Left lung (tissue), 10 donors: ENCODE results near the gene SDSL. TPM values are rescaled to one million over a fixed set of nuclear protein-coding genes. Genes with fewer than 3 reads are reported as not detected.

Experiments used
- ATAC-seq: fragments of 200-7000 bp; cut with Tn5 transposase; one replicate; pipeline ENCODE4 v1.9.1; 2020; ENCODE audit warnings: moderate library complexity
- DNase-seq, 4 donors: peaks; one replicate each; pipeline ENCODE4 v3.0.0-alpha.2; 2013 to 2020
- H3K27ac ChIP-seq, 2 donors: fragments of 200-600 bp; sonication (generic) in 1 of 2; one replicate each; pipeline versions ENCODE4 v1.5.0 to v1.8.0; 2020 to 2021
- H3K27me3 ChIP-seq, 2 donors: fragments of 200-600 bp; sonication (generic) in 1 of 2; one replicate each; pipeline versions ENCODE4 v1.5.0 to v1.8.0; 2020 to 2021
- H3K36me3 ChIP-seq, 2 donors: fragments of 200-600 bp; sonication (generic) in 1 of 2; one replicate each; pipeline versions ENCODE4 v1.5.0 to v1.8.0; 2020 to 2021
- H3K4me1 ChIP-seq, 2 donors: fragments of 200-600 bp; one replicate each; pipeline ENCODE4 v1.8.0; 2021
- H3K4me3 ChIP-seq, 2 donors: fragments of 200-600 bp; sonication (generic) in 1 of 2; one replicate each; pipeline versions ENCODE4 v1.5.0 to v1.8.0; 2020 to 2021; ENCODE audit warnings: mild to moderate bottlenecking in 1 of 2
- H3K9me3 ChIP-seq, 2 donors: fragments of 200-600 bp; sonication (generic) in 1 of 2; one replicate each; pipeline versions ENCODE4 v1.5.0 to v1.8.0; 2020 to 2021
- intact Hi-C, 2 donors: fragments of 100-400 bp; cut with DNase I; formaldehyde crosslinking; loops; one replicate each; pipeline versions ENCODE4 v1.11.2 to v1.14.2; 2022
- polyA plus RNA-seq, 6 donors: library from polyadenylated mRNA; unstranded; fragments of 120-200 nt; gene quantifications; one replicate each; pipeline ENCODE4 v1.2.1, GENCODE V29; 2013; ENCODE audit not compliant: insufficient read length in 6 of 6
- total RNA-seq, 2 donors: library from RNA; stranded (reverse); fragmentation: NEBNext Ultra II Directional; extraction: Animal tissue kit (Norgen Biotek cat#: 25700); gene quantifications; one replicate each; pipeline ENCODE4 v1.2.1, GENCODE V29; 2021
- TF ChIP-seq, protein P1 (sequence below), 2 donors: fragments of 200-600 bp; sonication (generic) in 1 of 2; IDR thresholded peaks; one replicate each; pipeline versions ENCODE4 v1.5.0 to v1.8.0; 2021; ENCODE audit warnings: antibody characterized with exemption in 2 of 2
- donor health status: DM: no; HTN: yes; CAD: no.
- donor health status: DM: no; HTN: no; CAD: no.

SDSL gene
- total and polyA plus RNA-seq, 8 donors = 4.2 to 13.8 (median 4.9) TPM

- Histone ChIP-seq H3K4me3 (no peak overlapping the region), H3K4me1 (no peaks in the 10 kb centered on the region), H3K27ac (no peak overlapping the region), H3K27me3 (no peaks in the 10 kb centered on the region), H3K9me3 (no peaks in the 10 kb centered on the region), H3K36me3 (peaks cover 0 to 45% of the 10 kb centered on the region in 2 donors)
- DNase-seq (no peak), ATAC-seq (no peak)
- intact Hi-C loops = no loop called here
- TF ChIP-seq, protein P1, sequence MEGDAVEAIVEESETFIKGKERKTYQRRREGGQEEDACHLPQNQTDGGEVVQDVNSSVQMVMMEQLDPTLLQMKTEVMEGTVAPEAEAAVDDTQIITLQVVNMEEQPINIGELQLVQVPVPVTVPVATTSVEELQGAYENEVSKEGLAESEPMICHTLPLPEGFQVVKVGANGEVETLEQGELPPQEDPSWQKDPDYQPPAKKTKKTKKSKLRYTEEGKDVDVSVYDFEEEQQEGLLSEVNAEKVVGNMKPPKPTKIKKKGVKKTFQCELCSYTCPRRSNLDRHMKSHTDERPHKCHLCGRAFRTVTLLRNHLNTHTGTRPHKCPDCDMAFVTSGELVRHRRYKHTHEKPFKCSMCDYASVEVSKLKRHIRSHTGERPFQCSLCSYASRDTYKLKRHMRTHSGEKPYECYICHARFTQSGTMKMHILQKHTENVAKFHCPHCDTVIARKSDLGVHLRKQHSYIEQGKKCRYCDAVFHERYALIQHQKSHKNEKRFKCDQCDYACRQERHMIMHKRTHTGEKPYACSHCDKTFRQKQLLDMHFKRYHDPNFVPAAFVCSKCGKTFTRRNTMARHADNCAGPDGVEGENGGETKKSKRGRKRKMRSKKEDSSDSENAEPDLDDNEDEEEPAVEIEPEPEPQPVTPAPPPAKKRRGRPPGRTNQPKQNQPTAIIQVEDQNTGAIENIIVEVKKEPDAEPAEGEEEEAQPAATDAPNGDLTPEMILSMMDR (IDR thresholded peaks at IDR 0.05) = no peak
Measured at GRCh38 chr12:113391650-113392337, 30.4 kb upstream of the SDSL start.

- Histone ChIP-seq H3K9me3 (no peaks in the 10 kb centered on the region), H3K27ac (no peak overlapping the region), H3K27me3 (peaks cover 0 to 4% of the 10 kb centered on the region in 2 donors), H3K4me1 (no peaks in the 10 kb centered on the region), H3K36me3 (peaks cover 0 to 38% of the 10 kb centered on the region in 2 donors), H3K4me3 (no peak overlapping the region)
- DNase-seq = no peak
- no peak for ATAC-seq
- TF ChIP-seq, protein P1 (IDR thresholded peaks at IDR 0.05) = no peak
- intact Hi-C loops = no loop called here
Measured at GRCh38 chr12:113392520-113392919, 29.7 kb upstream of the SDSL start.

- no peak overlapping the region for H3K4me3 ChIP-seq
- DNase-seq = no peak
- no peak overlapping the region for H3K27ac ChIP-seq
- intact Hi-C loops = no loop called here
- no peak for ATAC-seq
- peaks cover 0 to 10% of the 10 kb centered on the region in 2 donors for H3K27me3 ChIP-seq
- H3K36me3 ChIP-seq = peaks cover 0 to 32% of the 10 kb centered on the region in 2 donors
- H3K4me1 ChIP-seq = no peaks in the 10 kb centered on the region
- TF ChIP-seq, protein P1 (IDR thresholded peaks at IDR 0.05) = no peak
- H3K9me3 ChIP-seq = no peaks in the 10 kb centered on the region
Measured at GRCh38 chr12:113392988-113393579, 29.1 kb upstream of the SDSL start.

- intact Hi-C loops = no loop called here
- ATAC-seq = no peak
- TF ChIP-seq, protein P1 (IDR thresholded peaks at IDR 0.05) = no peak
- Histone ChIP-seq H3K27me3 (peaks cover 0 to 17% of the 10 kb centered on the region in 2 donors), H3K4me1 (no peaks in the 10 kb centered on the region), H3K9me3 (no peaks in the 10 kb centered on the region), H3K27ac (no peak overlapping the region), H3K4me3 (no peak overlapping the region), H3K36me3 (peaks cover 0 to 25% of the 10 kb centered on the region in 2 donors)
- no peak for DNase-seq
Measured at GRCh38 chr12:113393749-113394148, 28.4 kb upstream of the SDSL start.

DNA sequence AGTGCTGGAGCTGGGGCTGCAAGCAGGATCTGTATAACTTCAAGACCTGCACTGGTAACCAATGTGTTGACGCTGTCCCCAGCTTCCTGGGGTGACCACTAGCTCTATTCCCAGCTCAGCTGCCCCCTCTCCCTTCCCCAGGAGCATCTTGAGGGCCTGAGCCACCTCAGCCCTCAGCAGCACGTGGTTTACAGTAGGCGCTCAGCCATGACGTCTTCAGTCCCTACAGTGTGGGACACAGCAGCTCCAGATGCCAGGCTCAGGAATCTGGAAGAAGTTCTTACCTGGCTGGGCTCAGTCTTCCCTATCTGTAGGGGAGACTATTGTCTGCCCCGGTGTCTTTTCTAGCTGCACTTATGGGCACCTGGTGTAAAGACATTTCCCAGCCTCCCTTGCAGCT, 27.1 kb upstream of the SDSL start:
- intact Hi-C loops = no loop called here
- Histone ChIP-seq H3K36me3 (peaks cover 0 to 13% of the 10 kb centered on the region in 2 donors), H3K27ac (no peak overlapping the region), H3K9me3 (no peaks in the 10 kb centered on the region), H3K4me1 (no peaks in the 10 kb centered on the region), H3K27me3 (peaks cover 0 to 30% of the 10 kb centered on the region in 2 donors), H3K4me3 (no peak overlapping the region)
- TF ChIP-seq, protein P1 (IDR thresholded peaks at IDR 0.05) = no peak
- ATAC-seq (no peak), DNase-seq (no peak)
